A549 (cell line): Measurements from ENCODE around the gene DDI2.

ENCODE experiments used
- CEBPB ChIP-seq, 2 experiments: fragments of >200 bp in 1 of 2; sonication (Bioruptor Twin) in 1 of 2; formaldehyde crosslinking in 1 of 2; IDR thresholded peaks; 2 replicates each; pipeline ENCODE4 v1.6.1; 2012 to 2016
- MYC ChIP-seq: IDR thresholded peaks from 2 replicates; pipeline ENCODE4 v1.6.1; 2012; ENCODE audit warnings: mild to moderate bottlenecking, inconsistent platforms, low read length, improper control_type of control experiment, borderline replicate concordance
- POLR2A ChIP-seq: IDR thresholded peaks from 2 replicates; pipeline ENCODE4 v1.6.1; 2012; ENCODE audit warnings: mild to moderate bottlenecking, low read length
- SMC3 ChIP-seq: fragments of >200 bp; sonication (Bioruptor Twin); formaldehyde crosslinking; IDR thresholded peaks from 3 replicates; pipeline ENCODE4 v1.6.1; 2018; ENCODE audit warnings: inconsistent platforms
- ZSCAN20 ChIP-seq: fragments of 250-450 bp; sonication (Bioruptor Pico); IDR thresholded peaks from 2 replicates; pipeline ENCODE4 v1.8.0; 2022; ENCODE audit warnings: mild to moderate bottlenecking, moderate library complexity
- TF ChIP-seq, protein P1 (sequence below): fragments of >200 bp; sonication (Bioruptor Twin); formaldehyde crosslinking; IDR thresholded peaks from 3 replicates; pipeline ENCODE4 v1.5.1; 2016
- TF ChIP-seq, protein P2 (sequence below): fragments of 450-650 bp; IDR thresholded peaks from 2 replicates; pipeline ENCODE4 v1.6.1; 2014; ENCODE audit warnings: antibody characterized with exemption
- TF ChIP-seq, protein P3 (sequence below): IDR thresholded peaks from 2 replicates; pipeline ENCODE4 v1.6.1; 2012
- TF ChIP-seq, protein P4 (sequence below): fragments of 200-600 bp; sonication (generic); IDR thresholded peaks from 2 replicates; pipeline ENCODE4 v1.6.1; 2016; ENCODE audit warnings: antibody characterized with exemption, mild to moderate bottlenecking, moderate library complexity
- TF ChIP-seq, protein P5 (sequence below): fragments of >200 bp; sonication (Bioruptor Twin); formaldehyde crosslinking; IDR thresholded peaks from 3 replicates; pipeline ENCODE4 v1.6.1; 2016

DNA sequence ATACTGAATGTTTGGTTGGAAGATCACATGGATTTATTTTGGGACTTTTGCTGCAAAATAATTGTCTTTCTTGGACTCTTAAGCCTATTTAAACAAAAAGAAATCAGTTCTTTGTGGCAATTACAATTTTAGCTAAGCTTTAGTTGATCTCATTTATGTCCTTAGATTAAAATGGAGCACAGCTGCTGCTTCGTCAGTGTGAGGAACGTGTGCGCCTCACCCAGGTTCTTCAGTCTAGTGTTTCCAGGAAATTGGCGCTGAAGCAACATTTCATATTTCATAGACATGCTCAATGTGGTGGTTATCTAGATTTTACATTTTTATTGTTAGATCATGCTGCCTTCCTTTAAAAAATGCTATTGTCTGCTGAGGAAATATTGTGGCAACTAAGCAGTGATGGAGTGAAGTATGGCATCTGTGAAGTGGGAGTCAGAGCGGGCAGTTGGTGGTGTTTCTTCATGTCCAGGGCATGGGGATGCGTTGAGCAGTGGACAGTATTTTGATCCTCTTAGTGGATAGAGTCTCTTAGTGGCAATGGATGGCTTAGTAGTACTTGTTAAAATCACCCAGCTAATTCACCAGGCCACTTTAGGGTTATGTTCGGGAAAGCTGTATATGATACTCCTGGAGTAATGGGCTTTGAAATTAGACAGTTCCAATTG lies 5.6 kb downstream of the DDI2 start:
- TF ChIP-seq, protein P1, sequence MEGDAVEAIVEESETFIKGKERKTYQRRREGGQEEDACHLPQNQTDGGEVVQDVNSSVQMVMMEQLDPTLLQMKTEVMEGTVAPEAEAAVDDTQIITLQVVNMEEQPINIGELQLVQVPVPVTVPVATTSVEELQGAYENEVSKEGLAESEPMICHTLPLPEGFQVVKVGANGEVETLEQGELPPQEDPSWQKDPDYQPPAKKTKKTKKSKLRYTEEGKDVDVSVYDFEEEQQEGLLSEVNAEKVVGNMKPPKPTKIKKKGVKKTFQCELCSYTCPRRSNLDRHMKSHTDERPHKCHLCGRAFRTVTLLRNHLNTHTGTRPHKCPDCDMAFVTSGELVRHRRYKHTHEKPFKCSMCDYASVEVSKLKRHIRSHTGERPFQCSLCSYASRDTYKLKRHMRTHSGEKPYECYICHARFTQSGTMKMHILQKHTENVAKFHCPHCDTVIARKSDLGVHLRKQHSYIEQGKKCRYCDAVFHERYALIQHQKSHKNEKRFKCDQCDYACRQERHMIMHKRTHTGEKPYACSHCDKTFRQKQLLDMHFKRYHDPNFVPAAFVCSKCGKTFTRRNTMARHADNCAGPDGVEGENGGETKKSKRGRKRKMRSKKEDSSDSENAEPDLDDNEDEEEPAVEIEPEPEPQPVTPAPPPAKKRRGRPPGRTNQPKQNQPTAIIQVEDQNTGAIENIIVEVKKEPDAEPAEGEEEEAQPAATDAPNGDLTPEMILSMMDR = no peak
- TF ChIP-seq POLR2A (no peak), MYC (no peak), CEBPB (IDR thresholded peaks at IDR 0.05) (no peak), SMC3 (no peak), ZSCAN20 (CRISPR knock-in tag) (no peak)
- TF ChIP-seq, protein P2, sequence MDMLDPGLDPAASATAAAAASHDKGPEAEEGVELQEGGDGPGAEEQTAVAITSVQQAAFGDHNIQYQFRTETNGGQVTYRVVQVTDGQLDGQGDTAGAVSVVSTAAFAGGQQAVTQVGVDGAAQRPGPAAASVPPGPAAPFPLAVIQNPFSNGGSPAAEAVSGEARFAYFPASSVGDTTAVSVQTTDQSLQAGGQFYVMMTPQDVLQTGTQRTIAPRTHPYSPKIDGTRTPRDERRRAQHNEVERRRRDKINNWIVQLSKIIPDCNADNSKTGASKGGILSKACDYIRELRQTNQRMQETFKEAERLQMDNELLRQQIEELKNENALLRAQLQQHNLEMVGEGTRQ = no peak
- TF ChIP-seq, protein P3, sequence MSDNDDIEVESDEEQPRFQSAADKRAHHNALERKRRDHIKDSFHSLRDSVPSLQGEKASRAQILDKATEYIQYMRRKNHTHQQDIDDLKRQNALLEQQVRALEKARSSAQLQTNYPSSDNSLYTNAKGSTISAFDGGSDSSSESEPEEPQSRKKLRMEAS = no peak
- TF ChIP-seq, protein P4, sequence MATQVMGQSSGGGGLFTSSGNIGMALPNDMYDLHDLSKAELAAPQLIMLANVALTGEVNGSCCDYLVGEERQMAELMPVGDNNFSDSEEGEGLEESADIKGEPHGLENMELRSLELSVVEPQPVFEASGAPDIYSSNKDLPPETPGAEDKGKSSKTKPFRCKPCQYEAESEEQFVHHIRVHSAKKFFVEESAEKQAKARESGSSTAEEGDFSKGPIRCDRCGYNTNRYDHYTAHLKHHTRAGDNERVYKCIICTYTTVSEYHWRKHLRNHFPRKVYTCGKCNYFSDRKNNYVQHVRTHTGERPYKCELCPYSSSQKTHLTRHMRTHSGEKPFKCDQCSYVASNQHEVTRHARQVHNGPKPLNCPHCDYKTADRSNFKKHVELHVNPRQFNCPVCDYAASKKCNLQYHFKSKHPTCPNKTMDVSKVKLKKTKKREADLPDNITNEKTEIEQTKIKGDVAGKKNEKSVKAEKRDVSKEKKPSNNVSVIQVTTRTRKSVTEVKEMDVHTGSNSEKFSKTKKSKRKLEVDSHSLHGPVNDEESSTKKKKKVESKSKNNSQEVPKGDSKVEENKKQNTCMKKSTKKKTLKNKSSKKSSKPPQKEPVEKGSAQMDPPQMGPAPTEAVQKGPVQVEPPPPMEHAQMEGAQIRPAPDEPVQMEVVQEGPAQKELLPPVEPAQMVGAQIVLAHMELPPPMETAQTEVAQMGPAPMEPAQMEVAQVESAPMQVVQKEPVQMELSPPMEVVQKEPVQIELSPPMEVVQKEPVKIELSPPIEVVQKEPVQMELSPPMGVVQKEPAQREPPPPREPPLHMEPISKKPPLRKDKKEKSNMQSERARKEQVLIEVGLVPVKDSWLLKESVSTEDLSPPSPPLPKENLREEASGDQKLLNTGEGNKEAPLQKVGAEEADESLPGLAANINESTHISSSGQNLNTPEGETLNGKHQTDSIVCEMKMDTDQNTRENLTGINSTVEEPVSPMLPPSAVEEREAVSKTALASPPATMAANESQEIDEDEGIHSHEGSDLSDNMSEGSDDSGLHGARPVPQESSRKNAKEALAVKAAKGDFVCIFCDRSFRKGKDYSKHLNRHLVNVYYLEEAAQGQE = no peak
- TF ChIP-seq, protein P5, sequence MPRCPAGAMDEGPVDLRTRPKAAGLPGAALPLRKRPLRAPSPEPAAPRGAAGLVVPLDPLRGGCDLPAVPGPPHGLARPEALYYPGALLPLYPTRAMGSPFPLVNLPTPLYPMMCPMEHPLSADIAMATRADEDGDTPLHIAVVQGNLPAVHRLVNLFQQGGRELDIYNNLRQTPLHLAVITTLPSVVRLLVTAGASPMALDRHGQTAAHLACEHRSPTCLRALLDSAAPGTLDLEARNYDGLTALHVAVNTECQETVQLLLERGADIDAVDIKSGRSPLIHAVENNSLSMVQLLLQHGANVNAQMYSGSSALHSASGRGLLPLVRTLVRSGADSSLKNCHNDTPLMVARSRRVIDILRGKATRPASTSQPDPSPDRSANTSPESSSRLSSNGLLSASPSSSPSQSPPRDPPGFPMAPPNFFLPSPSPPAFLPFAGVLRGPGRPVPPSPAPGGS = no peak
